Esophagus squamous epithelium (tissue), 5 donors: ENCODE data around the gene CWC27. TPM values are rescaled to one million over a fixed set of nuclear protein-coding genes. Genes with fewer than 3 reads are reported as not detected.

Experiments used
- DNase-seq: peaks from one replicate; lab custom pipeline; 2025; lab: John Stamatoyannopoulos, UW
- H3K27ac ChIP-seq, 4 donors: fragments of 200-600 bp; sonication (generic); one replicate each; pipeline ENCODE4 v1.5.1; 2016 to 2019; ENCODE audit warnings: mild to moderate bottlenecking in 1 of 4
- H3K27me3 ChIP-seq, 4 donors: fragments of 200-600 bp; sonication (generic); 1 replicate in 3 of 4; 2 replicates in 1 of 4; pipeline versions ENCODE4 v1.5.1 to v1.6.0; 2017 to 2021; ENCODE audit warnings: antibody characterized with exemption in 1 of 4
- H3K36me3 ChIP-seq, 3 donors: fragments of 200-600 bp; sonication (generic); one replicate each; pipeline ENCODE4 v1.5.1; 2016 to 2019
- H3K4me1 ChIP-seq, 3 donors: fragments of 200-600 bp; sonication (generic); one replicate each; pipeline ENCODE4 v1.5.1; 2017 to 2019
- H3K4me3 ChIP-seq, 4 donors: fragments of 200-600 bp; sonication (generic); 1 replicate in 3 of 4; 2 replicates in 1 of 4; pipeline ENCODE4 v1.5.1; 2016 to 2019; ENCODE audit warnings: mild to moderate bottlenecking in 2 of 4, moderate library complexity in 1 of 4
- H3K9me3 ChIP-seq, 3 donors: fragments of 200-600 bp; sonication (generic); one replicate each; pipeline ENCODE4 v1.5.1; 2016 to 2019
- CTCF ChIP-seq, 6 experiments: fragments of 450-650 bp in 4 of 6; fragments of 200-600 bp in 2 of 6; sonication (generic) in 2 of 6; IDR thresholded peaks; one replicate each; pipeline ENCODE4 v1.5.1; 2016 to 2019; ENCODE audit warnings: antibody characterized with exemption in 6 of 6, mild to moderate bottlenecking in 4 of 6, moderate library complexity in 4 of 6
- POLR2A ChIP-seq, 4 donors: fragments of 450-650 bp; IDR thresholded peaks; one replicate each; pipeline ENCODE4 v1.6.1; 2017; ENCODE audit warnings: antibody characterized with exemption in 4 of 4, mild to moderate bottlenecking in 4 of 4, moderate library complexity in 3 of 4
- WGBS, 2 donors: methylation state at CpG; one replicate each; pipeline ENCODE4 v1.1.5; 2018; 5-methylcytosine and 5-hydroxymethylcytosine counted together
- intact Hi-C: fragments of 100-400 bp; cut with DNase I; formaldehyde crosslinking; loops from one replicate; pipeline ENCODE4 v1.15.0; 2022
- total RNA-seq, 4 donors: library from RNA; depleted of rRNA; stranded (reverse); fragments of >200 nt; gene quantifications; one replicate each; pipeline ENCODE4 v1.1.0, GENCODE V29; 2016
- donor health status: DM: yes; HTN: yes; CAD: no.

CWC27 gene
- total RNA-seq, 4 donors from 2014 or later, result 9.9 to 15.6 (median 12.1) TPM

- no peak for DNase-seq
- TF ChIP-seq CTCF (IDR thresholded peaks at IDR 0.05) (no peak), POLR2A (IDR thresholded peaks at IDR 0.05) (no peak)
- H3K27me3 ChIP-seq, result no peaks in the 10 kb centered on the region
- no peak overlapping the region for H3K4me3 ChIP-seq
- intact Hi-C loops, result no loop called here
- H3K9me3 ChIP-seq, result peaks cover 0 to 5% (median 0%) of the 10 kb centered on the region in 3 donors
- H3K4me1 ChIP-seq, result no peaks in the 10 kb centered on the region
- no peak overlapping the region for H3K27ac ChIP-seq
- peaks cover 0 to 15% (median 0%) of the 10 kb centered on the region in 3 donors for H3K36me3 ChIP-seq
- 67 to 88% methylated on average over 1 of the region's 1 CpG for WGBS, 2 donors
These were observed 219.0 kb downstream of the CWC27 start for GRCh38 chr5:64987768-64988167.

- 78 to 93% methylated on average over 1 of the region's 1 CpG for WGBS, 2 donors
- H3K4me3 ChIP-seq, result no peak overlapping the region
- no peak for DNase-seq
- H3K36me3 ChIP-seq, result no peaks in the 10 kb centered on the region
- H3K27ac ChIP-seq, result no peak overlapping the region
- H3K4me1 ChIP-seq, result peaks cover 0 to 7% (median 0%) of the 10 kb centered on the region in 3 donors
- no peaks in the 10 kb centered on the region for H3K9me3 ChIP-seq
- TF ChIP-seq CTCF (IDR thresholded peaks at IDR 0.05), result no peak
- no peak for TF ChIP-seq POLR2A (IDR thresholded peaks at IDR 0.05)
- intact Hi-C loops, result no loop called here
- H3K27me3 ChIP-seq, result no peaks in the 10 kb centered on the region
These were observed 240.5 kb downstream of the CWC27 start for GRCh38 chr5:65009207-65009606.

- no peak for DNase-seq
- Histone ChIP-seq H3K27me3 (no peaks in the 10 kb centered on the region), H3K27ac (no peak overlapping the region), H3K36me3 (no peaks in the 10 kb centered on the region), H3K9me3 (no peaks in the 10 kb centered on the region), H3K4me1 (no peaks in the 10 kb centered on the region), H3K4me3 (no peak overlapping the region)
- TF ChIP-seq CTCF (IDR thresholded peaks at IDR 0.05), result no peak
- TF ChIP-seq POLR2A (IDR thresholded peaks at IDR 0.05), result no peak
- intact Hi-C loops, result no loop called here
- WGBS, 2 donors, result 82 to 91% methylated on average over 1 of the region's 1 CpG
These were observed 242.1 kb downstream of the CWC27 start for GRCh38 chr5:65010841-65011240.

GRCh38 chr5:65012301-65012892 lies 243.7 kb downstream of the CWC27 start:
- Histone ChIP-seq H3K36me3 (no peaks in the 10 kb centered on the region), H3K27ac (peak overlapping the region in 1 of 4 donors; percentile 30), H3K4me3 (no peak overlapping the region), H3K9me3 (no peaks in the 10 kb centered on the region), H3K27me3 (no peaks in the 10 kb centered on the region), H3K4me1 (no peaks in the 10 kb centered on the region)
- TF ChIP-seq POLR2A (IDR thresholded peaks at IDR 0.05) (no peak), CTCF (IDR thresholded peaks at IDR 0.05) (no peak)
- 63 to 69% methylated on average over 4 of the region's 4 CpGs for WGBS, 2 donors
- intact Hi-C loops, result no loop called here
- DNase-seq, result no peak

GRCh38 chr5:65013166-65013565 lies 244.4 kb downstream of the CWC27 start:
- Histone ChIP-seq H3K4me1 (no peaks in the 10 kb centered on the region), H3K9me3 (no peaks in the 10 kb centered on the region), H3K36me3 (no peaks in the 10 kb centered on the region), H3K4me3 (no peak overlapping the region), H3K27ac (peak overlapping the region in 2 of 4 donors; percentile 9 to 30), H3K27me3 (no peaks in the 10 kb centered on the region)
- WGBS, 2 donors, result 86 to 100% methylated on average over 1 of the region's 1 CpG
- TF ChIP-seq POLR2A (IDR thresholded peaks at IDR 0.05), result no peak
- TF ChIP-seq CTCF (IDR thresholded peaks at IDR 0.05), result no peak
- DNase-seq, result no peak
- intact Hi-C loops, result no loop called here
